Upper lobe of left lung (tissue), 6 donors: ENCODE measurements around the gene ZNF283. TPM values are rescaled to one million over a fixed set of nuclear protein-coding genes. Genes with fewer than 3 reads are reported as not detected.

Source experiments
- ATAC-seq, 2 donors: fragments of 200-7000 bp; cut with Tn5 transposase; one replicate each; pipeline ENCODE4 v1.9.1; 2022; ENCODE audit warnings: mild to moderate bottlenecking in 2 of 2, moderate library complexity in 2 of 2; ENCODE audit not compliant: low FRiP score in 2 of 2
- DNase-seq, 2 donors: peaks; one replicate each; pipeline ENCODE4 v3.0.0-alpha.2; 2019 to 2020
- H3K27ac ChIP-seq, 4 donors: fragments of 200-600 bp; sonication (generic); one replicate each; pipeline ENCODE4 v1.5.1; 2016 to 2019
- H3K27me3 ChIP-seq, 4 donors: fragments of 200-600 bp; sonication (generic); one replicate each; pipeline ENCODE4 v1.5.1; 2017 to 2019
- H3K36me3 ChIP-seq, 4 donors: fragments of 200-600 bp; sonication (generic); one replicate each; pipeline ENCODE4 v1.5.1; 2016 to 2019
- H3K4me1 ChIP-seq, 4 donors: fragments of 200-600 bp; sonication (generic); one replicate each; pipeline ENCODE4 v1.5.1; 2018 to 2019
- H3K4me3 ChIP-seq, 4 donors: fragments of 200-600 bp; sonication (generic); one replicate each; pipeline ENCODE4 v1.5.1; 2017 to 2019; ENCODE audit warnings: mild to moderate bottlenecking in 2 of 4, moderate library complexity in 1 of 4
- H3K9me3 ChIP-seq, 4 donors: fragments of 200-600 bp; sonication (generic); one replicate each; pipeline ENCODE4 v1.5.1; 2018 to 2019
- CTCF ChIP-seq, 6 experiments: fragments of 450-650 bp in 4 of 6; fragments of 200-600 bp in 2 of 6; sonication (generic) in 2 of 6; IDR thresholded peaks; one replicate each; pipeline ENCODE4 v1.5.1; 2016 to 2019; ENCODE audit warnings: antibody characterized with exemption in 6 of 6
- EP300 ChIP-seq, 4 donors: sonication (generic); formaldehyde crosslinking; IDR thresholded peaks; one replicate each; pipeline ENCODE4 v1.5.1; 2017; ENCODE audit warnings: antibody characterized with exemption in 4 of 4, control low read depth in 2 of 4
- POLR2A ChIP-seq, 4 donors: fragments of 450-650 bp; IDR thresholded peaks; one replicate each; pipeline ENCODE4 v1.5.1; 2016 to 2017; ENCODE audit warnings: antibody characterized with exemption in 4 of 4, mild to moderate bottlenecking in 2 of 4
- POLR2AphosphoS5 ChIP-seq, 2 donors: sonication (generic); formaldehyde crosslinking; IDR thresholded peaks; one replicate each; pipeline ENCODE4 v1.5.1; 2017; ENCODE audit warnings: antibody characterized with exemption in 2 of 2
- WGBS, 2 donors: methylation state at CpG; one replicate each; pipeline ENCODE4 v1.1.5; 2017 to 2018; 5-methylcytosine and 5-hydroxymethylcytosine counted together
- total RNA-seq, 6 donors: library from RNA; depleted of rRNA in 4 of 6; stranded (reverse); fragments of >200 nt in 4 of 6; gene quantifications; one replicate each; pipeline versions ENCODE4 v1.1.0 to v1.2.1, GENCODE V29; 2016 to 2021
- donor health status: DM: no; HTN: no; CAD: no; lungs with moderate emphysema.
- donor health status: DM: no; HTN: yes; CAD: no; lungs with severe emphysema.

ZNF283 gene
- total RNA-seq, 6 donors from 2014 or later, result 2.9 to 11.7 (median 6.7) TPM

GRCh38 chr19:43807651-43808050 lies 19.5 kb upstream of the ZNF283 start:
- Histone ChIP-seq H3K4me3 (no peak overlapping the region), H3K9me3 (no peaks in the 10 kb centered on the region), H3K27me3 (no peaks in the 10 kb centered on the region), H3K27ac (no peak overlapping the region), H3K4me1 (no peaks in the 10 kb centered on the region), H3K36me3 (no peaks in the 10 kb centered on the region)
- no peak for TF ChIP-seq EP300 (IDR thresholded peaks at IDR 0.05)
- no peak for TF ChIP-seq CTCF (IDR thresholded peaks at IDR 0.05)
- no peak for TF ChIP-seq POLR2AphosphoS5 (IDR thresholded peaks at IDR 0.05)
- no peak for TF ChIP-seq POLR2A (IDR thresholded peaks at IDR 0.05)
- ATAC-seq (no peak), DNase-seq (no peak)

GRCh38 chr19:43809762-43810696 lies 17.1 kb upstream of the ZNF283 start:
- no peaks in the 10 kb centered on the region for H3K36me3 ChIP-seq
- TF ChIP-seq EP300 (IDR thresholded peaks at IDR 0.05) (no peak), CTCF (IDR thresholded peaks at IDR 0.05) (peak; percentile 31 to 60 (median 43))
- no peak overlapping the region for H3K4me3 ChIP-seq
- ATAC-seq (peak in 1 of 2 donors; percentile 73), DNase-seq (no peak)
- 32 to 35% methylated on average over 7 to 8 of the region's 8 CpGs for WGBS, 2 donors
- no peaks in the 10 kb centered on the region for H3K27me3 ChIP-seq
- H3K9me3 ChIP-seq, result no peaks in the 10 kb centered on the region
- H3K27ac ChIP-seq, result no peak overlapping the region
- H3K4me1 ChIP-seq, result no peaks in the 10 kb centered on the region

- no peak for ATAC-seq
- TF ChIP-seq POLR2AphosphoS5 (IDR thresholded peaks at IDR 0.05) (no peak), EP300 (IDR thresholded peaks at IDR 0.05) (no peak), CTCF (IDR thresholded peaks at IDR 0.05) (no peak), POLR2A (IDR thresholded peaks at IDR 0.05) (no peak)
- no peaks in the 10 kb centered on the region for H3K4me1 ChIP-seq
- H3K9me3 ChIP-seq, result no peaks in the 10 kb centered on the region
- no peaks in the 10 kb centered on the region for H3K27me3 ChIP-seq
- DNase-seq, result no peak
- WGBS, 2 donors, result 17 to 33% methylated on average over 1 of the region's 1 CpG
- no peaks in the 10 kb centered on the region for H3K36me3 ChIP-seq
- H3K27ac ChIP-seq, result no peak overlapping the region
- no peak overlapping the region for H3K4me3 ChIP-seq
Measured at GRCh38 chr19:43811837-43812236, 15.3 kb upstream of the ZNF283 start.

- Histone ChIP-seq H3K27ac (no peak overlapping the region), H3K36me3 (no peaks in the 10 kb centered on the region), H3K4me1 (no peaks in the 10 kb centered on the region), H3K27me3 (no peaks in the 10 kb centered on the region), H3K4me3 (no peak overlapping the region), H3K9me3 (no peaks in the 10 kb centered on the region)
- no peak for DNase-seq
- TF ChIP-seq CTCF (IDR thresholded peaks at IDR 0.05) (no peak), POLR2A (IDR thresholded peaks at IDR 0.05) (no peak)
- 68 to 83% methylated on average over 1 of the region's 1 CpG for WGBS, 2 donors
- no peak for ATAC-seq
Measured at GRCh38 chr19:43812259-43812658, 14.9 kb upstream of the ZNF283 start.

GRCh38 chr19:43812688-43813087 lies 14.4 kb upstream of the ZNF283 start:
- Histone ChIP-seq H3K4me1 (no peaks in the 10 kb centered on the region), H3K27me3 (no peaks in the 10 kb centered on the region), H3K27ac (no peak overlapping the region), H3K36me3 (no peaks in the 10 kb centered on the region), H3K4me3 (no peak overlapping the region), H3K9me3 (no peaks in the 10 kb centered on the region)
- 63 to 76% methylated on average over 5 to 6 of the region's 6 CpGs for WGBS, 2 donors
- ATAC-seq, result no peak
- DNase-seq, result no peak
- TF ChIP-seq POLR2AphosphoS5 (IDR thresholded peaks at IDR 0.05), result no peak
- no peak for TF ChIP-seq POLR2A (IDR thresholded peaks at IDR 0.05)
